ENCODE results near the gene KCNJ15. TPM values are rescaled to one million over a fixed set of nuclear protein-coding genes. Genes with fewer than 3 reads are reported as not detected.

Gene KCNJ15
- total RNA-seq, 2 donors from 2014 or later = not detected

DNA sequence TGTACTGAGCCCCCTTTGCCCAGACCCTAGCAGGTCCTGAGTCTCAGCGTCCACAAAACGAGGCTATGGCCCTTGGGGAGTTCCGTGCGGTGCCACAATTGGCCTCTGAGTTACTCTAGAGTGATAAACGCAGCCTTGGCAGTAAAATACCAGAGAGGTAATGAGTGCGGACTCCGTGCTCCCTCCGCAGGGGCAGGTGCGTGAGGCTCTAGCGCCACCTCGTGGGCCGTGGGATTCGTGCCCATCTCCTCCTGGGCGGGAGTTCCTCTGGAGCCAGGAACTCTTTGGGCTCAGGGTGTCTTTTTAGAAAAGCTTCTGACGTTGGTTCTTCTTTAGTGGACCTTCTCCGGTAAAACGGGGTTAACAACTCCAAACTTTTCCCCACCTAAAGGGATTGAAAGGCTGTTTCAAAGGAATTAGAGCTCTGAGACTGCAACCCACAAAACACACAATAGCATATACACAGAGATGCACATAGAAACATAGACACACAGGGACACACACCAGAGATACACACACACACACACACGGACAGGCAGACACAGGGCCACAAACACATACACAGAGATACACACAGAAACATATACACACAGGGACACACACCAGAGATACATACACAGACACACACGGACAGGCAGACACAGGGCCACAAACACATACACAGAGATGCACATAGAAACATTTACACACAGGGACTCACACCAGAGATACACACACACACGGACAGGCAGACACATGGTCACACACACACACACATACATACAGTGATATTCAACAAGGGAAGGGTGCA lies 99.4 kb downstream of the KCNJ15 start:
- Histone ChIP-seq H3K9ac (ENCODE audit: extremely low read depth, low read length, poor library complexity, severe bottlenecking) (no peak overlapping the region), H3K4me1 (ENCODE audit: control insufficient read depth, insufficient read depth, low read length) (peaks cover 6% of the 10 kb centered on the region), H3K27ac (ENCODE audit: low read depth, low read length) (no peak overlapping the region), H3K9me3 (ENCODE audit: control insufficient read depth, low read length) (no peaks in the 10 kb centered on the region), H3K27me3 (ENCODE audit: control insufficient read depth, insufficient read depth, low read length, poor library complexity, severe bottlenecking) (no peaks in the 10 kb centered on the region), H3K36me3 (ENCODE audit: control insufficient read depth, insufficient read depth, low read length) (no peaks in the 10 kb centered on the region), H3K4me3 (ENCODE audit: low read length) (peak overlapping the region; percentile 13)
- Mint-ChIP-seq H3K27me3 (ENCODE audit: insufficient read depth) (peaks cover 14% of the 10 kb centered on the region), H3K27ac (no peak overlapping the region), H3K9me3 (no peaks in the 10 kb centered on the region), H3K36me3 (ENCODE audit: low read depth) (no peaks in the 10 kb centered on the region), H3K4me3 (no peak overlapping the region), H3K4me1 (peaks cover 35% of the 10 kb centered on the region)
- TF ChIP-seq, protein P1, sequence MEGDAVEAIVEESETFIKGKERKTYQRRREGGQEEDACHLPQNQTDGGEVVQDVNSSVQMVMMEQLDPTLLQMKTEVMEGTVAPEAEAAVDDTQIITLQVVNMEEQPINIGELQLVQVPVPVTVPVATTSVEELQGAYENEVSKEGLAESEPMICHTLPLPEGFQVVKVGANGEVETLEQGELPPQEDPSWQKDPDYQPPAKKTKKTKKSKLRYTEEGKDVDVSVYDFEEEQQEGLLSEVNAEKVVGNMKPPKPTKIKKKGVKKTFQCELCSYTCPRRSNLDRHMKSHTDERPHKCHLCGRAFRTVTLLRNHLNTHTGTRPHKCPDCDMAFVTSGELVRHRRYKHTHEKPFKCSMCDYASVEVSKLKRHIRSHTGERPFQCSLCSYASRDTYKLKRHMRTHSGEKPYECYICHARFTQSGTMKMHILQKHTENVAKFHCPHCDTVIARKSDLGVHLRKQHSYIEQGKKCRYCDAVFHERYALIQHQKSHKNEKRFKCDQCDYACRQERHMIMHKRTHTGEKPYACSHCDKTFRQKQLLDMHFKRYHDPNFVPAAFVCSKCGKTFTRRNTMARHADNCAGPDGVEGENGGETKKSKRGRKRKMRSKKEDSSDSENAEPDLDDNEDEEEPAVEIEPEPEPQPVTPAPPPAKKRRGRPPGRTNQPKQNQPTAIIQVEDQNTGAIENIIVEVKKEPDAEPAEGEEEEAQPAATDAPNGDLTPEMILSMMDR (conservative IDR thresholded peaks at IDR 0.05) = peak; percentile 98
- peak; percentile 94 for DNase-seq
- 0 to 13% methylated on average over 1 to 20 of the region's 20 CpGs for WGBS, 2 experiments (ENCODE audit: insufficient coverage in 1 of 2, insufficient read length in 1 of 2)

Other genes with a start within 250 kb of the KCNJ15 start
- not detected for gene ERG, start 241.5 kb downstream of the KCNJ15 start, total RNA-seq

Measured in endodermal cell (in vitro differentiated cells).